GM21723 (cell line): ENCODE data around the gene SCD.
"Not testable (repeated sequence)": the region's sequence is repeated elsewhere in the genome, so short reads cannot be mapped to it uniquely, and the experiment has no call there.

Source experiments
- ATAC-seq: cut with Tn5 transposase; IDR thresholded peaks from one replicate; pipeline ENCODE4 v1.9.1; 2021; ENCODE audit warnings: mild to moderate bottlenecking, moderate library complexity; ENCODE audit not compliant: unreplicated experiment

The SCD gene

DNA sequence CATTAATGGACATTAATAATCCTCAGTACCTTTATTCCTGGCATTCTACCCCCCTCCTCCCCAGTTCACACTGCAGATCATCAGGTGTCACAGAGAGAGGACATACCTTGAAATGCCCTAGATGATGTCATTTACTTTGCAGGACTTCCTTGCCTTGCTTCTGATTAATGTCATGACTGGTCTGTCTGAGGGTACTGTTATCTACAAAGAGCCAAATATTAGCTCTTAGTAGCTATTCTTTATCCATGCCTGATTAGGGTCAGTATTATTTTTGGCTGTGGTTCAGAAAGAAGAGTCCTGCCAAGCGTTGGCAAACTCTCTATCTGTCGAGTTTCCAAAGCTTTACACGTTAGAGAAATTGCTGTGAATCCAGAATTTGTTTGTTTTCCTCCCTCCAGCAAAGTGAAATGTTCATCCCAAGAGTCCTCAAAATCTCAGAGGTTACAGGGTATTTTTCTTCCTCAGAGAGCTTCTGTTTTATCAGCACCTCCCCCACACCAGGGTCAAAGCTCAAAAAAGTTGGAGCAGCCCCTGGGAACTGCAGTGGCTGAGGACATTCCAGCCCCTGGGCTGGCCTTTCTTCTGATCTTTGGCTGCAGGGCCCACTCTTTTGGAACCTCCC, 12.6 kb downstream of the SCD start:
- ATAC-seq, result no peak

DNA sequence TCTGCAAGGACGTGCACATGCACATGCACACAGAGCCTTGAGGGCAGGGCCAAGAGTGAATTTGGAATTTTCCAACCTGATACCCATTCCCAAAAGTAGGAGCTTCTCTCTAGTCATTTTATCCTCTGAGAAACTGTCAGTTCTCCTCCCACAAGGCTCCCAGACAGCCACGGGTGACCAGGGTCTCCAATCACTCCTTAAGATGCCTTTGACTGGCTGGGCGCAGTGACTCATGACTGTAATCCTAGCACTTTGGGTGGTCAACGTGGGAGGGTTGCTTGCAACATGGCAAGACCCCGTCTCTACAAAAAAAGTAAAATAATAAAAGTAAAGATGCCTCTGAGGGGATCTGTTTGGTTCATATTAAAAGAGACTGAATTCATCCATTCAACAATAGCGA, 13.2 kb downstream of the SCD start:
- no peak for ATAC-seq

DNA sequence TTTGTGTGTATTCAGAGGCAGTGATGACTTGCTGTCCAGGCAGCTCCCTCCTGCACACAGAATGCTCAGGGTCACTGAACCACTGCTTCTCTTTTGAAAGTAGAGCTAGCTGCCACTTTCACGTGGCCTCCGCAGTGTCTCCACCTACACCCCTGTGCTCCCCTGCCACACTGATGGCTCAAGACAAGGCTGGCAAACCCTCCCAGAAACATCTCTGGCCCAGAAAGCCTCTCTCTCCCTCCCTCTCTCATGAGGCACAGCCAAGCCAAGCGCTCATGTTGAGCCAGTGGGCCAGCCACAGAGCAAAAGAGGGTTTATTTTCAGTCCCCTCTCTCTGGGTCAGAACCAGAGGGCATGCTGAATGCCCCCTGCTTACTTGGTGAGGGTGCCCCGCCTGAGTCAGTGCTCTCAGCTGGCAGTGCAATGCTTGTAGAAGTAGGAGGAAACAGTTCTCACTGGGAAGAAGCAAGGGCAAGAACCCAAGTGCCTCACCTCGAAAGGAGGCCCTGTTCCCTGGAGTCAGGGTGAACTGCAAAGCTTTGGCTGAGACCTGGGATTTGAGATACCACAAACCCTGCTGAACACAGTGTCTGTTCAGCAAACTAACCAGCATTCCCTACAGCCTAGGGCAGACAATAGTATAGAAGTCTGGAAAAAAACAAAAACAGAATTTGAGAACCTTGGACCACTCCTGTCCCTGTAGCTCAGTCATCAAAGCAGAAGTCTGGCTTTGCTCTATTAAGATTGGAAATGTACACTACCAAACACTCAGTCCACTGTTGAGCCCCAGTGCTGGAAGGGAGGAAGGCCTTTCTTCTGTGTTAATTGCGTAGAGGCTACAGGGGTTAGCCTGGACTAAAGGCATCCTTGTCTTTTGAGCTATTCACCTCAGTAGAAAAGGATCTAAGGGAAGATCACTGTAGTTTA, 15.8 kb downstream of the SCD start:
- no peak for ATAC-seq

DNA sequence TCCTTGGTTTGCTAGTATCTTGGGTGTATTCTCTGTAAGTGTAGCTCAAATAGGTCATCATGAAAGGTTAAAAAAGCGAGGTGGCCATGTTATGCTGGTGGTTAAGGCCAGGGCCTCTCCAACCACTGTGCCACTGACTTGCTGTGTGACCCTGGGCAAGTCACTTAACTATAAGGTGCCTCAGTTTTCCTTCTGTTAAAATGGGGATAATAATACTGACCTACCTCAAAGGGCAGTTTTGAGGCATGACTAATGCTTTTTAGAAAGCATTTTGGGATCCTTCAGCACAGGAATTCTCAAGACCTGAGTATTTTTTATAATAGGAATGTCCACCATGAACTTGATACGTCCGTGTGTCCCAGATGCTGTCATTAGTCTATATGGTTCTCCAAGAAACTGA, 17.1 kb downstream of the SCD start:
- ATAC-seq, result no peak

DNA sequence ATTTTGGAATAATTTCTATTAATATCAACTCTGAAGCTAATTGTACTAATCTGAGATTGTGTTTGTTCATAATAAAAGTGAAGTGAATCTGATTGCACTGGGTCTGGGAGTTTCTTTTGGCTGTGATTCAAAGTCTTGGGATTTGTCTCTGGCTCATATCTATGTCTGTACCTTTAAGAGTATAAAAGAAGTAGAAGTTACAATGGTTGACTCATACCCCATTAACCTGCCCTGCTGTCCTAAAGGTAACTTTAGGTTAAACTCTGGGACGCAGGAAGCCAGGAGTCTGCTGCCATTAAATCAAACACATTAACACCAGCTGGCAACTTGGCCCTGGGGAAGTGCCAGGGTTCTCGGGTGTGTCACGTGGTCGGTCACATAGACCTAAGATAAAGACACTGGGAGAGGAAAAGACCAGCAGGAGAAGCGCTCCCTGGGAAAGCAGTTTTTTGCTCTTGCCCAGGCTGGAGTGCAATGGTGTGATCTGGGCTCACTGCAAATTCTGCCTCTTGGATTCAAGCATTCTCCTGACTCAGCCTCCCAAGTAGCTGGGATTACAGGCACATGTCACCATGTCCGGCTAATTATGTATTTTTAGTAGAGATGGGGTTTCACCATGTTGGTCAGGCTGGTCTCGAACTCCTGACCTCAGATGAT, 17.8 kb downstream of the SCD start:
- ATAC-seq, result no peak

DNA sequence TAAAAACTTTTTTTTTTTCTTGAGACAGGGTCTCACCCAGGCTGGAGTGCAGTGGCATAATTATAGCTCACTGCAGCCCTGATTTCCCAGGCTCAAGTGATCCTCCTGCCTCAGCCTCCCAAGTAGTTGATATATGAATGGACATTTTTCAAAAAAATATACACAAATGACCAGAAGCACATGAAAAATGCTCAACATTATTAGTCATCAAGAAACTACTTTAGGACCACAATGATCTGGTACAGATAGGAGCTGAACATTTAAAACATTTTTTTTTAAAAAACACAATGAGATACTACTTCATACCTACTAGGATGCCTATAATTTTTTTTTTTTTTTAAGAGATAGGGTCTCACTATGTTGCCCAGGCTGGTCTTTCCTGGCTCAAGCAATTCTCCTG, 21.7 kb downstream of the SCD start:
- ATAC-seq, result no peak

DNA sequence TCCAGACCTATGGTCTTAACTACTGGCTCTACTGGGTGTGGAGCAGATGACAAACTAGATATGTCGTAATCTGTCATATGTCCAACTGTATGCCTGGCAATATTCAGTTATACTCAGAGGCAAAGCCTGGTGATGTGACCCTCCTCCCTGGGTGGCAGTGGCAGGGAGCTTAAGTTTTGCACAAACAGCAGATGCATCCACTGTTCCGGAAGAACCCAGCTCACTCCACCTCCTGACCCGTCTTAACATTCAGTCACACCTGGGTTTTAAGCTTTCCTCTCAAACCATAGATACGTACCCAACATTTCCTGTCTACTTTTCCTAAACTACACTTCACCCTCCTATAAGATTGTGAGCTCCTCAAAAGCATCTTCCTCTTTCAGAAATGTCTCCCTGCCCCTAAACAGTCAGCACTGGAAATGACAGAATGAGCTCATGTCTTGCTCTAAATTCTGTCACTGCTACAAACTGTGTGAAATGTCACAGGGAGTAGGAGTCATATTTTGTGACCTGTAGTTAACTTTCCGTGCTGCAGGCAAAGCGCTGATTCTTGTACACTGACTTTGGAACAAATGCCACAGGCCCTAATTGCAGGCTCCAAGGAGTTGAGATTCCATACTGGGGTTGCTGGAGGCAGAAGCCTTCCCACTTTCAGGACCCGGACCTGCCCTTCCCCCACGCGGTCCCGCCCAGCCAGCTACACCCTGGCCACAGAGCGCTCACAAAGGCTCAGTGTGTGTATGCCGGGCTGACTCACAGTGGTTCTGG, 23.9 kb downstream of the SCD start:
- no peak for ATAC-seq

DNA sequence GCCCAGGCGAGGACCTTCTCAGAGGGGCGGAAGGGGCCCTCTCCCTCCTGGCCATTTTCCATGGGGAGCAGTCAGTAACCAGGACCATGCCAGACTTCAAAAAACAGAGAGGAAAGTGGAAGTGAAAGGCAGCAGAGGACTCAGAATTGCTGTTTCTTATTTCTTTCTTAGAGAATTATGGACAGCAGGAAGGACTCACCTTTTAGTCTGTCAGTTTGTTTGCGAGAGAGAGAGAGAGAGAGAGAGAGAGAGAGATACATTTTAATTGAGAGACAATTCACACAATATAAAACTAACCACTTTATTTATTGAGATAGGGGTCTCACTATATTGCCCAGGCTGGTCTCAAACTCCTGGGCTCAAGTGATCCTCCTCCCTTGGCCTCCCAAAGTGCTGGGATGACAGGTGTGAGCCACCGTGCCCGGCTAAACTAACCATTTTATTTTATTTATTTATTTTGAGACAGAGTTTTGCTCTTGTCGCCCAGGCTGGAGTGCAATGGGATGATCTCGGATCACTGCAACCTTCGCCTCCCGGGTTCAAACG, 24.5 kb downstream of the SCD start:
- no peak for ATAC-seq

DNA sequence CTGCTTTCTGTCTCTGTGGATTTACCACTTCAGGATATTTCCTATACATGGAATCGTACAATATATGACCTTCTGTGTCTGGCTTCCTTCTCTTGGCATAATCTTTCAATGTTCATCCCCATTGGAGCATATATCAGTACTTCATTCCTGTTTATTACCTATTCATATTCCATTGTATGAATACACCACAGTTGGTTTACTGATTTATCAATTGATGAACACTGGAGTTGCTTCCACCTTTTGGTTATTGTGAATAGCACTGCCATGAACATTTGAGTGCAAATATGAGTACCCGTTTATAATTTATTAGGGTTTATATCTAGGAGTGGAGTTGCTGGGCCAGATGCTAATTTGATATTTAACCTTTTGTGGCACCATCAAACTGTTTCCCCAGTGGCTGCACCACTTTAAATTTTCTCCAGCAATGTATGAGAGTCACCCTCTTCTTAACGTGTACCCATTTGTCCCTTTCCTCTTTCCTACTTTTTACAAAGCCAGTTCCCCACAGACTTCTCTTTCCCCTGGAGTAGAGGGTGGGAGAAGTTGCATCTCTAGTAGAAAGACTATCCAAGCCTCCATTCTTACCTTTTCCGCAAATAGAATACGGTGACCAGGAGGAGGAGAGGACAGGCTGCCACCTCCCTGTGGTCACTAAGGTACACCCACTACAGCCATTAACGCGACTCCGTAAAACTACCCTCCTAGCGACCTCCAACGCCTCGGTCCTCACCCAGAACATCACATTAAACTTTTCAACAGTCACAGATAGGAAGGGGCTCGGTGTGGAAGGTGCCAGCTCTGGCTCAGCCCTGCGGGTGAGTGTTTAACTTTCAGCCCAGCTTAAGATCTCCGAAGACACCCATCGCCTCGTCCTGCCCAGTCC, 25.6 kb downstream of the SCD start:
- ATAC-seq, result no peak

DNA sequence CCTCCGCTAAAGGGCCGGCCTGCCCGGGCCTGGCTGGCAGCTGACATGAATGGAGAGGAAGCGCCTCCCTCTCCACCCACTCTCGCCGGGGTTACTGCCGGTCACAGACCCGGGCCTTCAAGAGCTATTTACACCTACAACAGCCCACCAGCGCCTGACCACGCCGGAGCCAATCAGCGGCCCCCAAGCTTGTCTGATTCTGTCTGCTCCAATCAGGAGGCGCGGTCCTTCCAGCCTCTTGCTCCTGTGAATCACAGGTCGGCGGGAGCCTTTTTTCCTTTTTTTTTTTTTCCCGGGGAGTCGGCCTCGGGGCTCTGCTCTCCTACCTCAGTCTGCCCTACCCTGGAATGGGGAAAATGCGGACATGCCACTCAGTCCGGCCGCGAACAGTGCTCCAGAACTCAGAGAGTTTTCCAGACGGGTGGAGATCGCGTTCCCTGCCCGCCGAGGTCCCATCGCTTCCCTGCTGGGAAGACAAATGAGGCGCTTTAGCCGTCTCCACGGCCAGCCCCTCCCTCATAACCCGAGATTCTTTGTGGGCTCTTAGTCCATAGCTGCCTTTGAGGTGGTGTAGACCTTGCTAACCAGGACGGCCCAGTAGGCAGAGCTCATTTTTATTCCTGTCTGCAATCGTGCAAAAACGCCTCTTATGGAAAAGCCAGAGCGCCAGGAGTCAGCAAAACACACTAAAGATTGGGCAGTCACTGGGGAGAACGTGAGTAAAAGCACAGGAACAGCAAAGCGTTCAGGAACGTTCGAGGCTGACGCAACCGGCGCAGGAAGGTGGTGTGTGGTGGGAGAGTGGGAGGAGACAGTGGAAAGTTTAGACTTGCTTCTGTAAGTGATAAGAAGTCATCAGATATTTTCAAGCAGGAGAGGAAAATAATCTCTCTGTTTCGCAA, 26.5 kb downstream of the SCD start:
- ATAC-seq, result peak; percentile 87

DNA sequence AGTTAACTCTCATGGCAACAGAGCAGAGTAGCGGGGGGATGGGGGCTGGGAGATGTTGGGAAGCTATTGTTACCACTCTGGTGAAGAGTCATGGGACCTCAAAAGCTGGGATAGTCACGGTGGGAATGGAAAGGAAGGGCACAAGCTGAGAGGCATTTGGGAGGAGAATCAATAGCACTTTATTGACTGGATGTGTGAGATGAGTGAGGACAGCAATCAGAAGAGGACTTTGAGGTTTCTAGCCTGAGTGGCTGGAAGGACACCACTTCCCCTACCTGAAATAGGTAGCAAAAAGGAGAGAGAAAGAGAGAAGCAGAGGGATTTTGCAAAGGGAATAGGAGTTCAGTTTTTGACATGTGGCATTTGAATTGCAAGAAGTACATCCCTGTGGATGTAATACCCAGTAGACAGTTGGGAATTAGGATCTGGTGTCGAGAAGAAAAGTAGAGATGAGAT, 27.2 kb downstream of the SCD start:
- no peak for ATAC-seq

DNA sequence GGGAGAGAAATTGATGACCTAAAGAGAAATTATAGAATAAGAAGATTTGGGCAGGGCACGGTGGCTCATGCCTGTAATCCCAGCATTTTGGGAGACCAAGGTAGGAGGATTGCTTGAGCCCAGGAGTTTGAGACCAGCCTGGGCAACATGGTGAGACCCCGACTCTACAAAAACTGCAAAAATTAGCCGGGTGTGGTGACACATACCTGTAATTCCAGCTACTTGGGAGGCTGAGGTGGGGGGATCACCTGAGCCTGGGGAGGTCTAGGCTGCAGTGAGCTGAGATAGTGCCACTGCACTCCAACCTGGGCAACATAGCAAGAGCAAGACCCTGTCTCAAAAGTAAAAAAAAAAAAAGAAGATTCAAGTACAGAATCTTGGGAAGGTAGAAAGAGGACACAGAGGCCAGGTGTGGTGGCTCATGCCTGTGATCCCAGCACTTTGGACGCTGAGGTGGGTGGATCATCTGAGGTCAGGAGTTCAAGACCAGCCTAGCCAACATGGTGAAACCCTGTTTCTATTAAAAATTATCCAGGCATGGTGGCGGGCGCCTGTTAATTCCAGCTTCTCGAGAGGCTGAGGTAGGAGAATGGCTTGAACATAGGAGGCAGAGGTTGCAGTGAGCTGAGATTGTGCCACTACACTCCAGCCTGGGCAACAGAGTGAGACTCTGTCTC, 27.8 kb downstream of the SCD start:
- not testable (repeated sequence) for ATAC-seq

DNA sequence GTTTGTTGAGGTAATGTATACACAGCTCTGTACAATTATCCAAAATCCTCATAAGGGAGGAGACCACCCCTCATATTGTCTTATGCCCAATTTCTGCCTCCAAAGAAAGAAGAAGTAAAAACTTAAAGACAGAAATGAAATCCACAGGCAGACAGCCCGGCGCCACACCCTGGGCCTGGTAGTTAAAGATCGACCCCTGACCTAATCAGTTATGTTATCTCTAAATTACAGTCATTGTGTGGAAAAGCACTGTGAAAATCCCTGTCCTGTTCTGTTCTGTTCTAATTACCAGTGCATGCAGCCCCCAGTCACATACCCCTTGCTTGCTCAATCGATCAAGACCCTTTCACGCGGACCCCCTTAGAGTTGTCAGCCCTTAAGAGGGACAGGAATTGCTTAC, 29.6 kb downstream of the SCD start:
- ATAC-seq, result not testable (repeated sequence)

DNA sequence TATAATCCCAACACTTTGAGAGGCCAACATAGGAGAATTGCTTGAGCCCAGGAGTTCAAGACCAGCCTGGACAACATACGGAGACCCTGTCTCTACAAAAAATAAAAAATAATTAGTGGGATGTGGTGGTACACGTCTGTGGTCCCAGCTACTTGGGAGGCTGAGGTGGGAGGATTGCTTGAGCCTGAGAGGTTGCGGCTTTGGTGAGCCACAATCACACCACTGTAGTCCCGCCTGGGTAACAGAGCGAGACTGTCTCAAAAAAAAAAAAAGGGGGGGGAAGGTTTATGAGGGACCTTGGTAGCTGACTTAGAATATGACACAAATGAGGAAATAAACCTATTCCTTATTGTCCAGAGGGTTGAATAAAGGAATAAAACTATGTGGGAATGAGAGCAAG, 30.8 kb downstream of the SCD start:
- ATAC-seq, result peak; percentile 31

DNA sequence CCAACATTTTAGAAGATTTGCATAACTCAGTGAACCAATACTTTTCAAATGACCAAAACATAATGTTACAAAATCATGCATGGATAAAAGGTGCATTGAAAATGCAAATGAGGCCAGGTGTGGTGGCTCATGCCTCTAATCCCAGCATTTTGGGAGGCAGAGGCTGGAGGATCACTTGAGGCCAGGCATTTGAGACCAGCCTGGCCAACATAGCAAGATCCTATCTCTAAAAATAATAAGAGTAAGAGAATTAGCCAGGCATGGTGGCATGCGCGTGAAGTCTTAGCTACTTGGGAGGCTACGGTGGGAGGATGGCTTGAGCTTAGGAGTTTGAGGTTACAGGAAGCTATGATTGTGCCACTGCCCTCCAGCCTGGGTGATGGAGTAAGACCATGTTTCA, 33.4 kb downstream of the SCD start:
- no peak for ATAC-seq

DNA sequence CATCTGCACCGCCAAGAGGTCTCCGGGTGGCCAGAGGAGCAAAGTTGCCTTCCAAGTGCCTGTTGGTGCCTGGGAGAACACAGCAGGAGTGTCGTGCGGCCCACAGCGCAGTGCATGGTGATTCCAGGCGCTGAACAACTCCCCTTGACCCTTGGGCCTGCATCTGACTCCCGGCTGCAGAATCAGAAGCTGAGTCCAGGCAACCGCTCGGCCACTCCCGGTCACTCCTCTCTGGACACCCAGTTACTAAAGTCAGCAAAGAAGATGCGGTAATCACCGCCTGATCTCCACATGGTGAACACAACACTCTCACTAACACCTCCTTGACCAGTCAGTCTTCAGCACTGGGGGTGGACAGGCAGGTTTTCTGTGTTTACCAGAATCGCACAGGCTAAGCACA, 35.5 kb downstream of the SCD start:
- no peak for ATAC-seq

DNA sequence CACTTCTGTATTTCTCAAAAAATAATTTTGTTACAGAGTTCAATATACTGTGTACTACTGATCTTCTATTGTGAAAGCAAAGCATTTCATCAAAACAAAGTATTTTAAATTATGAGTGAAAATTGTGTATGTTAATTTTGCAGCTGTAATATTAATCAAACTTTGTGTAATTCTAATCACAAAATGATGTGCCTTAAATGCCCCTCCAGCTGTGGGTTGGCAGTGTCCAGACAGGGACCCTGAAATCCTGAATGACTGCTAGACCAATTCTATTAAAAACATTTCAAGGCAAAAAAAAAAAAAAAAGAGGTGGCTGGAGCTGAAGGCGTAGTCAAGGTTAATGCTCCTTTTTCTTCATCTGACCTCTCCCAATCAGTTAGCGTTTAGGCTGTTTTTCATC, 36.2 kb downstream of the SCD start:
- no peak for ATAC-seq
